Nephron progenitor cell (in vitro differentiated cells): Measurements from ENCODE around the gene PLXNA2.

Experiments used
- DNase-seq: peaks from one replicate; pipeline ENCODE4 v3.0.0; 2021
- H3K27ac Mint-ChIP-seq: 2 replicates; pipeline ENCODE4 v1.8.0; 2021; ENCODE audit warnings: mild to moderate bottlenecking, moderate library complexity, mixed read lengths
- H3K27me3 Mint-ChIP-seq: 2 replicates; pipeline ENCODE4 v1.8.0; 2021; ENCODE audit warnings: mild to moderate bottlenecking, low read depth, mixed read lengths; ENCODE audit not compliant: poor library complexity
- H3K36me3 Mint-ChIP-seq: 2 replicates; pipeline ENCODE4 v1.8.0; 2021; ENCODE audit warnings: low read depth, mixed read lengths
- H3K4me1 Mint-ChIP-seq: 2 replicates; pipeline ENCODE4 v1.8.0; 2021; ENCODE audit warnings: mixed read lengths
- H3K4me3 Mint-ChIP-seq: 2 replicates; pipeline ENCODE4 v1.8.0; 2021; ENCODE audit warnings: mild to moderate bottlenecking, moderate library complexity, mixed read lengths
- H3K9me3 Mint-ChIP-seq: 2 replicates; pipeline ENCODE4 v1.8.0; 2021; ENCODE audit warnings: mild to moderate bottlenecking, moderate library complexity, mixed read lengths
- TF ChIP-seq, protein P1 (sequence below): fragments of 200-600 bp; sonication (generic); IDR thresholded peaks from 2 replicates; pipeline ENCODE4 v1.5.0; 2021; ENCODE audit warnings: antibody characterized with exemption

Gene PLXNA2

DNA sequence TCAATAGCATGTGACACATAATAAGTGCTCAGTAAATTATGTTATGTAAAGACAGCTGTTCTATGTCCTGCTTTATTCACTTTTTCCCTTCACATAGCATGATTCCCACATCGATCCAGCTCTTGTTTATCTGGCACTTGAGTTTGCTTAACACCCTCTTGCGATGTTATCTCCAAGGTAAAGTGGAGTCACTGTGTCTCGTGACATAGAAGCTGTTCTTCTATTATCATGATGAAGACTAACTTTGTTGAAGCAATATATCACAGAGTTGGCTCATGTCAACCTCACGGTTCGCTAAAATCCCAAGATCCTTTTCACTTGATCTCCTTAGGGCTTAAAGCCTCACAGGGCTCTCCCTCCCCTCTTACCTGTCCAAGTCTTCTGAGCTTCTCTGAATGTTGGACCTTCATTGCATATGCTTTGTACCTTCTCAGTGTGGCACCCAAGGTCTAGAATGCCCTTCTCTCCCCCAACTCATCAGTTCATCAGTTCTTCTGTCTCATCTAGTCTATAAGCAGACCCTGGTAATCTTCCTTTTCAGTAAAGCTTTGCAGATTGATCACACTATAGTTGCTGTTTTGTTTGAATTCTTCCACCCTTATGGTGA, 38.0 kb downstream of the PLXNA2 start:
- DNase-seq: no peak
- peaks cover 24% of the 10 kb centered on the region for H3K4me1 Mint-ChIP-seq
- no peaks in the 10 kb centered on the region for H3K9me3 Mint-ChIP-seq
- peaks cover 10% of the 10 kb centered on the region for H3K27me3 Mint-ChIP-seq
- TF ChIP-seq, protein P1, sequence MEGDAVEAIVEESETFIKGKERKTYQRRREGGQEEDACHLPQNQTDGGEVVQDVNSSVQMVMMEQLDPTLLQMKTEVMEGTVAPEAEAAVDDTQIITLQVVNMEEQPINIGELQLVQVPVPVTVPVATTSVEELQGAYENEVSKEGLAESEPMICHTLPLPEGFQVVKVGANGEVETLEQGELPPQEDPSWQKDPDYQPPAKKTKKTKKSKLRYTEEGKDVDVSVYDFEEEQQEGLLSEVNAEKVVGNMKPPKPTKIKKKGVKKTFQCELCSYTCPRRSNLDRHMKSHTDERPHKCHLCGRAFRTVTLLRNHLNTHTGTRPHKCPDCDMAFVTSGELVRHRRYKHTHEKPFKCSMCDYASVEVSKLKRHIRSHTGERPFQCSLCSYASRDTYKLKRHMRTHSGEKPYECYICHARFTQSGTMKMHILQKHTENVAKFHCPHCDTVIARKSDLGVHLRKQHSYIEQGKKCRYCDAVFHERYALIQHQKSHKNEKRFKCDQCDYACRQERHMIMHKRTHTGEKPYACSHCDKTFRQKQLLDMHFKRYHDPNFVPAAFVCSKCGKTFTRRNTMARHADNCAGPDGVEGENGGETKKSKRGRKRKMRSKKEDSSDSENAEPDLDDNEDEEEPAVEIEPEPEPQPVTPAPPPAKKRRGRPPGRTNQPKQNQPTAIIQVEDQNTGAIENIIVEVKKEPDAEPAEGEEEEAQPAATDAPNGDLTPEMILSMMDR: no peak
- no peak overlapping the region for H3K27ac Mint-ChIP-seq
- H3K4me3 Mint-ChIP-seq: no peak overlapping the region
- peaks cover 52% of the 10 kb centered on the region for H3K36me3 Mint-ChIP-seq

DNA sequence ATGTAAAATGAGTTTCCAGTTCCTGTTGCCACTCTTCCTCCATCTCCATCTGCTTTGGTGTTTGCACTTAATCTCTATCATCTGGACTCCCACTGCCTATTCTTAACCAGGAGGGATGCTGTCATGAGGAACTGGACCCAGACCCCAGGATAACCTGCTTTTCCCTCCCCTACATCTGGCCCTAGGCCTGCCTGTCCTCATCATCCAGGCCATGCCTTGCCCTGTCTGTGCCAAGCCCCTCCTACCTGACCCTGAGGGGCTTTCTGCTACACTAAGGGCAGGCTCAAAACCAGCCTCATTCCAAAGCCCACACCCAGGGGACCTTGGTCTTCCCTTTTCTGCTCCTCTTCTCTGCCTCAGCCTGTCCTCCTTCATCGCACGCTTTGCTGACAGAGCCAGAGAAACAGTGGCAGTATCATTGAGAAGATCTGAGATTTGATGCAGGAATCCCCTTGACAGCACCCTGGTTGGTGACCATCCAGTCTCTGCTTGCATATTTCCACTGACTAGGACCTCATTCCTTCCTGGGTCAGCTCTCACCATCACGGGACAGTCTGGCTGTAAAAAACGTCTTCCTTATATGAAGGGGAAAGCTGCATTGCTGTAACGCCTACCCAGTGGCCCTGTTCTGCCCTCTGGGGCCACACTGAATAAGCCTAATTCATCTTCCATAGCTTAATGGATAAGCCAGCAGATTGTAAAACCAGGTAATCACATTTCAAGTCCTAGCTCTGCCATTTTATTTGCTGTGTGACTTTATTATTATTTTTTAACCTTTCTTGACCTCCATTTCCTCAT, 38.8 kb downstream of the PLXNA2 start:
- peaks cover 29% of the 10 kb centered on the region for H3K4me1 Mint-ChIP-seq
- H3K36me3 Mint-ChIP-seq: peaks cover 53% of the 10 kb centered on the region
- DNase-seq: no peak
- no peak overlapping the region for H3K27ac Mint-ChIP-seq
- no peaks in the 10 kb centered on the region for H3K9me3 Mint-ChIP-seq
- H3K4me3 Mint-ChIP-seq: no peak overlapping the region
- TF ChIP-seq, protein P1: no peak
- peaks cover 9% of the 10 kb centered on the region for H3K27me3 Mint-ChIP-seq

DNA sequence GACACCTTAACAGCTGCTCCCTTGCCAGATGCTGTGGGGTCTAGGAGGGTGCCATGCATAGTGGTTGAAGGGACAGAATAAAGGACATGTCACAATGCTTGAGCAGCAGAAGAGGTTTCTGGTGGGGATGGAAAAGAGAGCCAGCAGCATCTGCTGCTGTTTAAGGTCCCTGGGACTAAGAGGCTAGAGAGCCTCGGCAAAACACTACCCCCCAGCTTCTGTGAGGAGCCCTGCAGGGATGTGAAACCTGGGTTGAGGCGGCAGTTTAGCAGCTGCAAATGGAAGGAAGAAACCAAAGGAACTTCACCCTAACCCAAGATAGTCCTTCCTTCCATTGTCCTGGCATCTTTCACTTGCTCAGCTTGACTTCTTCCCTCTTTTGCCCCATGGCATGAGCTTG, 39.4 kb downstream of the PLXNA2 start:
- Mint-ChIP-seq H3K4me3 (no peak overlapping the region), H3K27ac (no peak overlapping the region), H3K36me3 (peaks cover 55% of the 10 kb centered on the region), H3K4me1 (peaks cover 29% of the 10 kb centered on the region), H3K27me3 (peaks cover 6% of the 10 kb centered on the region), H3K9me3 (no peaks in the 10 kb centered on the region)
- no peak for DNase-seq
- TF ChIP-seq, protein P1: no peak

DNA sequence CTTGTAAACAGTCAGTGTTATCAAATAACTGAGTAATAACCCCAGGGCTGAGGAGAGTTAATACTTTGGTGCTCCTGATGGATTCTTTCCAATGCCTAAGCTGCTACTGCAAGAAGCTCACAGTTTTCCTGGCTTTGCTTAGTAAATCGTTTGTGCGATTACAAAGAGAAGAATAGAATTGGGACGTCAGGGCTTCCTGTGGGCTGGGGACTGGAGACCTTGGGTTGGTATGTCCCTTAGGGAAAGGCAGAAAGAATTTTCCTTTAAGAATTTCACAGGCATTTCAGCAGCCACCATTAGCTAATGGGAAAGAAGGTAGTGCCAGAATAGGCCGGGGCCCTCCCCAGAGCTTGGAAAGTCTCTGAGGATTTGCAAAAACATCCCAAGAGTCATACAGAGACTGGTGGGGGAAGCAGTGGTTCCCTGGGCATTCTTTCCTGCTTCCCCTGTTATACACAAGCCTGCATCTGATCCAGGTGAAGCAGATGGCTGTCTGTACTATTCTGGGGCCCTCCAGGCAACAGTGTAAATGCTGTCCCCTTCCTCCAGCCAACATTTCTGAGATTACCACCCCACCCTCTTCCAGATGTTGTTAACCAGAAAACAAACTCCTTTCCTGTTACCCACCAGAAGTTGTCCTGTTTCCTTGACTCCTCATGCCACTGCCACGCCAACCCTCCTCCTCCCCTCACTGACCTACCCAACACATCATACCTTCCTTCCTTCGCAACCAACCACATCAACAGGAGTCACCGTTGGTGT, 40.2 kb downstream of the PLXNA2 start:
- H3K36me3 Mint-ChIP-seq: peaks cover 51% of the 10 kb centered on the region
- H3K4me3 Mint-ChIP-seq: no peak overlapping the region
- no peak for DNase-seq
- H3K27me3 Mint-ChIP-seq: peaks cover 6% of the 10 kb centered on the region
- TF ChIP-seq, protein P1: no peak
- no peaks in the 10 kb centered on the region for H3K9me3 Mint-ChIP-seq
- no peak overlapping the region for H3K27ac Mint-ChIP-seq
- peaks cover 29% of the 10 kb centered on the region for H3K4me1 Mint-ChIP-seq

DNA sequence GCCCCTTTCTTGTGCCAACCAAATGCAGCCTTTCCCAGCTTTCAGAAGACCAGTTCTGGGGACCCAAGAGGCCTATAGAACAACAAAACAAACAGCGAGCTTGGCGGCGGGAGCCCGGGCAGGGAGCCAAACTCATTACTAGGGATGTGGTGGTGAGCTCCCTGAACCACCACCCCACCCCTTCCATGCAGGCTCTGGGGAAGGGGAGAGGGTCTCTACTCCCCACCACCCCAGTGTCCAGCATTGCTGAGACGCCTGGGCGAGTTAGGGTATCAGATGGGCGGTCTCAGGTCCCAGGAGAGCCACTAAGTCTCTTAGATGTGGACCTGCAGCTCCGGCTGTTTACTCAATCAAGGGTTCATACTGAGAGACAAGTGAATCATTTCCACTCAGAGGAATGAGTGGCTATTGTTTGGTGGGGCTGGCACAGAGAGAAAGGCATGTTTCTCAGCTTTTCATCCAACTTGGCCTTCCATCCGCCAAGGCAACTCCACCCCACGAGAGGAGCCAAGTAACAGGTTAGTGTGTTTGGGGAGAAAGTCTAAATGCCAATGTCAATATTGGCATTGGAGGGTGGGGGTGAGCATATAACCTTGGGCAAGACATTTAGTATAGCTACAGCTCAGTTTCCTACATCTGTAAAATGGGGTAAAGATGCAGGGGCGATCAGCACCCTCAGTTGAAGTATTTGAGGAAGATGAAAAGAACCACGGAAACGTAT, 40.9 kb downstream of the PLXNA2 start:
- Mint-ChIP-seq H3K4me3 (no peak overlapping the region), H3K4me1 (peaks cover 29% of the 10 kb centered on the region), H3K27ac (peak overlapping the region; percentile 18), H3K36me3 (peaks cover 51% of the 10 kb centered on the region), H3K27me3 (peaks cover 6% of the 10 kb centered on the region), H3K9me3 (no peaks in the 10 kb centered on the region)
- DNase-seq: no peak
- TF ChIP-seq, protein P1: no peak
